Measurements from ENCODE around the gene BMAL1.

DNA sequence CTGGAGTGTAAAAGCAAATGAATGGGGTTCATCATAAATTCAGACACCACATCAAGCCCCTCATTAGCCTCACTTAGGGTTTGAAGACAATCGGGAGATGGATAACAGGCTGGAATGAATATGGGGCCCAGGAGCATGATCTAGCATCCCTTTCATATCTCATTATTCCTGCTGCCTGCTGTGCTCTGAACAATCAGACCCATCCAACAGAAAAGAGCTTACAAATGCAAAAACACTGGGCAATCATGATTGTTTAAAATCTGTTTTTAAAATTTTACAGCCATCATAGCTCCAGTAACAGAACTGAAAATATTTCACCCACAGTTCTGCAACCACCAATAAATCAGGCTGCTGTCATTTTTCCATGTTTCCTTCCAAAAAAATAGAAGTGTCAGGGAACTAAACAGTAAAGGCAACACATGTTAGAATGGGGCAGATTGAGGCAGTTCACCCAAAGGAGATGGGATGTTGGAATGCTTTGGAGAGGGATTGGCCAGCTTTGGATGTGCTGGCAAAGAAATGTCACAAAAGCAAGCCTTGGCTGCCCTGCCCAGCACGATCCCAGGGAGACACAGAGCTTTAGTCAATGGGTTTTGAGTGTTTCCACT is 47.8 kb upstream of the BMAL1 start:
- no peak for TF ChIP-seq POLR2A (IDR thresholded peaks at IDR 0.05)
- TF ChIP-seq, protein P1, sequence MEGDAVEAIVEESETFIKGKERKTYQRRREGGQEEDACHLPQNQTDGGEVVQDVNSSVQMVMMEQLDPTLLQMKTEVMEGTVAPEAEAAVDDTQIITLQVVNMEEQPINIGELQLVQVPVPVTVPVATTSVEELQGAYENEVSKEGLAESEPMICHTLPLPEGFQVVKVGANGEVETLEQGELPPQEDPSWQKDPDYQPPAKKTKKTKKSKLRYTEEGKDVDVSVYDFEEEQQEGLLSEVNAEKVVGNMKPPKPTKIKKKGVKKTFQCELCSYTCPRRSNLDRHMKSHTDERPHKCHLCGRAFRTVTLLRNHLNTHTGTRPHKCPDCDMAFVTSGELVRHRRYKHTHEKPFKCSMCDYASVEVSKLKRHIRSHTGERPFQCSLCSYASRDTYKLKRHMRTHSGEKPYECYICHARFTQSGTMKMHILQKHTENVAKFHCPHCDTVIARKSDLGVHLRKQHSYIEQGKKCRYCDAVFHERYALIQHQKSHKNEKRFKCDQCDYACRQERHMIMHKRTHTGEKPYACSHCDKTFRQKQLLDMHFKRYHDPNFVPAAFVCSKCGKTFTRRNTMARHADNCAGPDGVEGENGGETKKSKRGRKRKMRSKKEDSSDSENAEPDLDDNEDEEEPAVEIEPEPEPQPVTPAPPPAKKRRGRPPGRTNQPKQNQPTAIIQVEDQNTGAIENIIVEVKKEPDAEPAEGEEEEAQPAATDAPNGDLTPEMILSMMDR (IDR thresholded peaks at IDR 0.05 in 8 of 11, conservative IDR thresholded peaks at IDR 0.05 in 3 of 11), result no peak
